Measurements from ENCODE around the gene TLE6.
"Not testable (repeated sequence)": the region's sequence is repeated elsewhere in the genome, so short reads cannot be mapped to it uniquely, and the experiment has no call there.

The TLE6 gene

DNA sequence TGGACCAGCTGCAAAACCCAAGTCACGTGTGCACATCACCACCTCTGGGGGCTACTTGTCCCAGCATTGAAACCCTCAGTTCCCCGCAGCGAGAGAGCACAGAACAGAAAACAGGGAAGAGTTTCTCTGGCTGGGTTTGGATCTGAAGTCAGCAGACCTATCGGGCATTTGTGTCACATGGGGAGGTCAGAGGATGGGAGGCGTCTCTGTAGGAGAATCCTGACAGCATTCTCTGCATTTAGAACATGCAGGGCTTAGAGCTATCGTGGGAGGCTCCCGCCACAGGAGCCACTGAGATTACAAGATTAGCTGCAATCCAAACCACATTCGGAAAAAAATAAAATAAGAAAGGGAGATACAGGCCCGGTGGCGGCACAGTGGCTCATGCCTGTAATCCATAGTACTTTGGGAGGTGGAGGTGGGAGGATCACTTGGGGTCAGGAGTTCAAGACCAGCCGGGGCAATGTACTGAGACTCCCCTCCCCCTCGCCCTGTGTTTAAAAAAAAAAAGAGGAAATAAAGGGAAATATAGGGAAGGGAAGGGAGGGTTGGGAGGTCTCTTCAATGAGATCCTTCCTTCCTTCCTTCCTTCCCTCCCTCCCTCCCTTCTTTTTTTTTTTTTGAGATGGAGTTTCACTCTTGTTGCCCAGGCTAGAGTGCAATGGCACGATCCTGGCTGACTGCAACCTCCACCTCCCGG lies 2.9 kb upstream of the TLE6 start:
- DNase-seq (ENCODE audit: low read depth in 2 of 2), result no peak

GRCh38 chr19:2976609-2977000 lies 759 bp upstream of the TLE6 start:
- DNase-seq (ENCODE audit: low read depth in 2 of 2), result no peak

DNA sequence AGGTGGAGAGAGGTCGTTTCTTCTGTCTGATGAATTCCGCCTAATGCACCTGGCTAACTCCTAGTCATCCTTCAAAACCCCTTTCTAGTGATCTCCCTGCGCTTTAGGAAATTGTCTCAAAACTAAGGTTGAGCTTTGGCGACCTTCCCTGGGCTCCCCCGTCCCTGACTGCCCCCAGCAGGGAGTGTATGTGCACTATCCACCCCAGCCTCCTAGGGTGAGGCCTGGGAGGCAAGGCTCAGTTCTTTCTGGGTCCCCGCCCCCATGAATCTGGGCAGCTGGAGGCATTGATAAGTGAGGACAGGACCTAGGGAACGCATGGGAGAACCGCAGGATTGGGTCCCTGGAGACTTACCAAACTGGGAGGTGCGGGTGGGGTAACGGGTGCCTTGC lies 378 bp downstream of the TLE6 start:
- no peak for DNase-seq (ENCODE audit: low read depth in 2 of 2)

GRCh38 chr19:2978166-2978767 lies 903 bp downstream of the TLE6 start:
- DNase-seq (ENCODE audit: low read depth in 2 of 2), result no peak

DNA sequence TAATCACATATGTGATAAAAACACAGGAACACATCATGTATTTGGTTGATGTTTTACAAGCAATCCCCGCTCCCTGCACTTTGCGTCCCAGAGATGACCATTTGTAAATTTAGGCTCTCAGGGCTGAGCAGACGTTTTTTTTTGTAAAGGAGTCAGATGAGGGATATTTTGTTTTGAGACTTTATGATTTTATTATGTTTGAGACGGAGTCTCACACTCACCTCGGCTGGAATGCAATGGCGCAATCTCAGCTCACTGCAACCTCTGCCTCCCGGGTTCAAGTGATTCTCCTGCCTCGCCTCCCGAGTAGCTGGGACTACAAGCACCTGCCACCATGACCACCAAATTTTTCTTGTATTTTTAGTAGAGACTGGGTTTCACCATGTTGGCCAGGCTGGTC lies 1.4 kb downstream of the TLE6 start:
- no peak for DNase-seq (ENCODE audit: low read depth in 2 of 2)

DNA sequence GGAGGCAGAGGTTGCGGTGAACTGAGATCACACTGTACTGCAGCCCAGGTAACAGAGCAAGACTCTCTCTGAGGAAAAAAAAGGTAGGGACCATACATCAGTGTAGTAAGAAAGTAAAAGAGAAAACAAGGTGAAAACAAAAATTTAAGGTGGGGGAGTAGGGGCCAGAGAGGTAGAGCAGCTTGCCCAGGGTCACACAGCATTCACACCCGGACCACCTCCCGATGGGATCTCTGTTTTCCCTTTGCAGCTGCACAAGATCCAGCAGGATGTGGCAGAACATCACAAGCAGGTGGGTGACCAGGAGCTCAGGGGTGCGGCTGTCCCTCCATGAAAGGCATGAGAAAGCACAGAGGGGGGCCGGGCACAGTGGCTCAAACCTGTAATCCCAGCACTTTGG lies 4.5 kb downstream of the TLE6 start:
- no peak for DNase-seq (ENCODE audit: low read depth in 2 of 2)

- no peak for DNase-seq (ENCODE audit: low read depth in 2 of 2)
Observed at GRCh38 chr19:2982561-2982960, 5.2 kb downstream of the TLE6 start.

DNA sequence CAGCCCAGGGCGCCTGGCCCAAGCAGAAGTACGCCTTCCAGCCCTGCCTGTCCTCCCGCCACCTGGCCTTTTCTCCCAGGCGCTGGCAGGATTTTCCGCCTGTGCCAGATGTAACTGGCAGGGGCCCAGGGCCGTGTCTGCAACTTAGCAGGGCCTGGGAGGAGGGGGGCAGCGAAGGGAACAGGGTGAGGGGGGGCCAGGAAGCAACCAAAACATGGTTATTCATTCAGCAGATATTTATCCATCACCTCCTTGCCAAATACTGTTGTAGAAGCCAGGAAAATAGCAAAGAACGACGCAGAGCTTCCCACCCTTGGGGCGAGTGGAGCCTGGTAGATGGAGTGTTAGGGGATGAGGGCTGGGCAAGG lies 5.6 kb downstream of the TLE6 start:
- no peak for DNase-seq (ENCODE audit: low read depth in 2 of 2)

GRCh38 chr19:2983351-2984214 lies 6.2 kb downstream of the TLE6 start:
- no peak for DNase-seq (ENCODE audit: low read depth in 2 of 2)

- DNase-seq (ENCODE audit: low read depth in 2 of 2), result no peak
Observed at GRCh38 chr19:2984215-2984528, 6.8 kb downstream of the TLE6 start.

GRCh38 chr19:2986951-2987524 lies 9.7 kb downstream of the TLE6 start:
- DNase-seq (ENCODE audit: low read depth in 2 of 2), result no peak

DNA sequence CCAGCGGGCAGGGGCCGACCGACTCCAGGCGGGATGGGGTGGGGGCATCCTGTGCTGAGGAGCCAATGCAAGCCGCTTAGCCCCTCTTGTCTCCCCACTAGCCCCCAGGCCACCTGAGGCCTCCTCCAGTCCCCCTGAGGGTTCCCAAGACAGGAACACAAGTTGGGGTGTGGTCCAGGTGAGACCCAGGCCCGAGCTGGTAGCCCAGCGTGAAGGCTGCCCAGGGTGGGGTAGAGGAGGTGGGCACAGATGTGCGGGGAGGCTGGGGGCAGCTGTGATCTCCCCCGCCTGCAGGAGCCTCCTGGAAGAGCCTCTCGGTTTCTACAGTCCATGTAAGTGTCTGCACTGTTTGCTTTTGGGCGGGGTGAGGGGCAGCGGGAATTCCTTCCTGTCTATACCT lies 10.4 kb downstream of the TLE6 start:
- no peak for DNase-seq (ENCODE audit: low read depth in 2 of 2)

DNA sequence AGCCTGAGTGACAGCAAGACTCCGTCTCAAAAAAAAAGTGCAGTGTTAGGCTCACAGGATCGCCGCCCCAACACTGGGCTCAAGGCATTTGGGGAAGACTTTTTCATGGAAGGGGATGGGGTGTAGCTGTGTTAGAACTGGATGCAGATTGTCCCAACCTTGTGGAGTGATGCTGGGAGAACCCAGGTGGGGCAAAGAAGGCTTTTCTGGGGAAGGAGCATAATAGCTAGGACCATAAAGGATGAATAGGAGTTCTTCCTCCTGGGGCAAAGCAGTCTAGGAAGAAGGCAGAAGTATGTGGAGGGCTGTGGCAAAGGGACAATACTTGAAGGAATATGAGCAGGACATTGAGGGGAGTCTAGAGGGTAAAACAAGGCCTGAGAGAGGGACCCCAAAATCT lies 11.2 kb downstream of the TLE6 start:
- DNase-seq (ENCODE audit: low read depth in 2 of 2), result no peak

- no peak for DNase-seq (ENCODE audit: low read depth in 2 of 2)
Observed at GRCh38 chr19:2989236-2989946, 12.0 kb downstream of the TLE6 start.

GRCh38 chr19:2992333-2992732 lies 15.0 kb downstream of the TLE6 start:
- not testable (repeated sequence) for DNase-seq (ENCODE audit: low read depth in 2 of 2)

- DNase-seq (ENCODE audit: low read depth in 2 of 2), result no peak
Observed at GRCh38 chr19:2992958-2993357, 15.6 kb downstream of the TLE6 start.

DNA sequence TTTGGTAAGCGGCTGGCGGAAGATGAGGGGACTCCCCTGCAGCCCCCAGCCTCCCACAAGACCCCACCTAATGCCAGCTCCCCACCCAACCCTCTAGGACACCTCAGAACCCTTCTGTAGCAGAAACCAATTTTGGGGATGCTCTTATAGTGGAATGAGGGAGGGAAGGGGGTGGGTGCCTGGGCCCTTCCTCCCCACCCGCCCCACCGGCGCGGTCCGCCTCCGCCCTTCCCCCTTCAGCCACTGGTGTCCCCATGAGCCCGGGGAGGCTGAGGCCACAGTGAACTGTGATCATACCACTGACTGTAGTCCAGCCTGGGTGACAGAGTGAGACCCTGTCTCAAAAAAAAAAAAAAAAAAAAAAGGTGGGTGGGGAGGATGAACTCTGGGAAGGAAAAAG lies 16.2 kb downstream of the TLE6 start:
- DNase-seq (ENCODE audit: low read depth in 2 of 2), result no peak

- DNase-seq (ENCODE audit: low read depth in 2 of 2), result no peak
Observed at GRCh38 chr19:2994588-2995131, 17.3 kb downstream of the TLE6 start.

DNA sequence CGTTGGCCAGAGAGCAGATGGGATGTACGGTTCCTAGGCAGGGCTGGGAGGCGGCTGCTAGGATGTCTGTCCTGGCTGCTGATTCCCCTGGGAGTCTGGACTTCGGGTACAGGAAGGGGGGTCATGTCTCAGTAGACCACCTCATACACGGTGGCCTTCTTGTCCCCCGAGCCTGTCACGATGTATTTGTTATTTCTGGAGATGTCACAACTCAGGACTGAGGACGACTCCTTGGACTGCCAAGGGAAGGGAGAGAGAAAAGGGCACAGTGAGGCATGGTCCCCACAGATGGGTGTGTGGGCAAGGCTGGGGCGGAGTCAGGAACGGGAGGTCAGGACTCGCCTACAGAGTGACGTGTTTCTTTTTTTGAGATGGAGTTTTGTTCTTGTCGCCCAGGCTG lies 20.4 kb downstream of the TLE6 start:
- DNase-seq (ENCODE audit: low read depth in 2 of 2), result no peak

GRCh38 chr19:2998642-2999041 lies 21.3 kb downstream of the TLE6 start:
- DNase-seq (ENCODE audit: low read depth in 2 of 2), result no peak

- no peak for DNase-seq (ENCODE audit: low read depth in 2 of 2)
Observed at GRCh38 chr19:3001235-3001800, 24.0 kb downstream of the TLE6 start.

GRCh38 chr19:3003046-3003445 lies 25.7 kb downstream of the TLE6 start:
- no peak for DNase-seq (ENCODE audit: low read depth in 2 of 2)

All from stimulated activated CD8-positive, alpha-beta memory T cell treated with anti-CD3 and anti-CD28 coated beads, Interleukin-15, amount 100 ng/mL, for 4 hours (primary cell).